OCI-LY7 (cell line): ENCODE results near the gene FAM131B. TPM values are rescaled to one million over a fixed set of nuclear protein-coding genes. Genes with fewer than 3 reads are reported as not detected.

Experiments
- BruUV-seq: library from RNA; stranded (reverse); fragments of 400-500 nt; replicated peaks from 2 replicates; lab custom pipeline; 2021; lab: Mats Ljungman, UMichigan
- CTCF ChIA-PET: fragments of 300-600 bp; sonication (Branson Sonifier 250); formaldehyde crosslinking; loops from one replicate; lab custom pipeline; 2022; ENCODE audit warnings: antibody characterized with exemption; ENCODE audit not compliant: unreplicated experiment; lab: Charles Lee
- POLR2A ChIA-PET: fragments of 300-600 bp; sonication (Branson Sonifier 250); formaldehyde crosslinking; loops from one replicate; lab custom pipeline; 2022; ENCODE audit warnings: antibody characterized with exemption; lab: Charles Lee
- DNase-seq: peaks from one replicate; pipeline ENCODE4 v3.0.0-alpha.2; 2015; ENCODE audit warnings: low spot score
- H2AFZ ChIP-seq: fragments of 200-600 bp; sonication (generic), shearing (Covaris generic); 2 replicates; pipeline ENCODE4 v1.6.1; 2014; ENCODE audit warnings: mild to moderate bottlenecking, antibody characterized with exemption, low read length, moderate library complexity
- H3K27ac ChIP-seq: fragments of 200-600 bp; sonication (generic); 2 replicates; pipeline ENCODE4 v1.5.1; 2014; ENCODE audit warnings: mixed run types, low read depth, mild to moderate bottlenecking, moderate library complexity, low read length, inconsistent platforms; ENCODE audit not compliant: poor library complexity, severe bottlenecking
- H3K36me3 ChIP-seq: fragments of 200-600 bp; sonication (generic); 2 replicates; pipeline ENCODE4 v1.6.1; 2014; ENCODE audit warnings: mild to moderate bottlenecking, antibody characterized with exemption, low read length, moderate library complexity, mixed read lengths; ENCODE audit not compliant: insufficient read depth
- H3K4me1 ChIP-seq: fragments of 200-600 bp; sonication (generic); 2 replicates; pipeline ENCODE4 v1.5.1; 2014; ENCODE audit warnings: mild to moderate bottlenecking, low read length; ENCODE audit not compliant: insufficient read depth, poor library complexity, severe bottlenecking
- H3K4me2 ChIP-seq: fragments of 200-600 bp; sonication (generic); 2 replicates; pipeline ENCODE4 v1.6.1; 2014; ENCODE audit warnings: mild to moderate bottlenecking, low read length
- H3K4me3 ChIP-seq: fragments of 200-600 bp; sonication (generic); 2 replicates; pipeline ENCODE4 v1.5.1; 2014; ENCODE audit warnings: mild to moderate bottlenecking, low read depth, low read length; ENCODE audit not compliant: poor library complexity, severe bottlenecking
- H3K79me2 ChIP-seq: fragments of 200-600 bp; sonication (generic); 2 replicates; pipeline ENCODE4 v1.6.1; 2016; ENCODE audit warnings: low read depth, mild to moderate bottlenecking, low read length, moderate library complexity, mixed read lengths; ENCODE audit not compliant: insufficient read depth
- H3K9me2 ChIP-seq: fragments of 200-600 bp; sonication (generic); 2 replicates; pipeline ENCODE4 v1.6.1; 2016; ENCODE audit warnings: mild to moderate bottlenecking, low read length, mixed read lengths; ENCODE audit not compliant: insufficient read depth
- H3K9me3 ChIP-seq: fragments of 200-600 bp; sonication (generic); 2 replicates; pipeline ENCODE4 v1.6.1; 2014; ENCODE audit warnings: mild to moderate bottlenecking, mixed run types, low read length, mixed read lengths
- H4K20me1 ChIP-seq: fragments of 200-600 bp; sonication (generic); 2 replicates; pipeline ENCODE4 v1.6.1; 2014; ENCODE audit warnings: mild to moderate bottlenecking, antibody characterized with exemption, low read length, moderate library complexity, mixed read lengths; ENCODE audit not compliant: insufficient read depth
- CTCF ChIP-seq: fragments of 200-600 bp; sonication (generic); conservative IDR thresholded peaks from 2 replicates; pipeline ENCODE4 v1.5.1; 2014; ENCODE audit warnings: mild to moderate bottlenecking, antibody characterized with exemption, low read length, moderate library complexity, mixed read lengths
- EZH2phosphoT487 ChIP-seq: fragments of 200-600 bp; sonication (generic); IDR thresholded peaks from 2 replicates; pipeline ENCODE4 v1.6.1; 2018; ENCODE audit warnings: low read depth, borderline replicate concordance, mild to moderate bottlenecking, mixed run types, antibody characterized with exemption, low read length, moderate library complexity, mixed read lengths
- intact Hi-C: fragments of 100-400 bp; cut with micrococcal nuclease; formaldehyde crosslinking; loops from one replicate; pipeline ENCODE4 v1.10.0; 2022; ENCODE audit not compliant: unreplicated experiment
- total RNA-seq, 2 experiments: library from RNA; depleted of rRNA in 1 of 2; stranded (reverse); fragments of >200 nt in 1 of 2; shearing (Covaris generic) in 1 of 2; gene quantifications; 2 replicates each; pipeline ENCODE4 v1.2.3, GENCODE V29; 2014 to 2022

Gene FAM131B
- total RNA-seq, 2 experiments from 2014 or later: not detected

DNA sequence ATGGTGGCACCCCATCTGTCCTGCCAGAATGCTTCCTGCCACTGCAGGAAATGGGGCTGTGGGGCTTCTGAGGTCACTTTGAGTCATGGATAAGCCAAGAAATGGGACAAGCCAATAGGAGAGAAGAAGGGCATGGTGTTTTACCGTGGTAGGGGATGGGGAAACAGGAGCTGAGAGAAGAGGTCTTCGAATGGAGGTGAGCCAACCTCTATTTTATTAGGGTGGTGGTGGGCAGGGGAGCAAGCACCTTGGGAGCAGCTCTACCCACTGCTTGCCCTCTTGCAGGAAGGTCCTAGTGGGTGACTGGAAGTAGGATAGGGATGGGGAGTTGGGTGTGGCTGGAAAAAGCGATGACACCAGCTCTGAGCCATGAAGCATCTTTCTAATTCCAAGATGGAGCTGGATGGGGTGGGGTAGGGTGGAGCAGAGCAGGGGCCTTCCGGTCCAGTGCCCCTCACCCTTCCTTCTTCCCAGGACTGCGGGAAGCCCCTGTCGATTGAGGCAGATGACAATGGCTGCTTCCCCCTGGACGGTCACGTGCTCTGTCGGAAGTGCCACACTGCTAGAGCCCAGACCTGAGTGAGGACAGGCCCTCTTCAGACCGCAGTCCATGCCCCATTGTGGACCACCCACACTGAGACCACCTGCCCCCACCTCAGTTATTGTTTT, 27.7 kb upstream of the FAM131B start:
- Histone ChIP-seq H3K27ac (no peak overlapping the region), H2AFZ (no peak overlapping the region), H3K4me3 (no peak overlapping the region), H3K9me3 (no peaks in the 10 kb centered on the region), H3K79me2 (no peaks in the 10 kb centered on the region), H3K36me3 (no peaks in the 10 kb centered on the region), H4K20me1 (no peaks in the 10 kb centered on the region), H3K4me2 (no peak overlapping the region), H3K9me2 (no peaks in the 10 kb centered on the region), H3K4me1 (no peaks in the 10 kb centered on the region)
- BruUV-seq: no TSS peak
- intact Hi-C loops: no loop called here
- DNase-seq: no peak
- ChIA-PET POLR2A (interaction anchor here (1.0 kb wide), 1 partner anchor 41 kb away, joined by 3 read pairs; no protein-coding TSS in a partner anchor), CTCF (no interaction called here)
- TF ChIP-seq CTCF (no peak), EZH2phosphoT487 (no peak)

- DNase-seq: no peak
- TF ChIP-seq CTCF (no peak), EZH2phosphoT487 (no peak)
- BruUV-seq: no TSS peak
- Histone ChIP-seq H3K36me3 (no peaks in the 10 kb centered on the region), H3K4me3 (no peak overlapping the region), H2AFZ (no peak overlapping the region), H3K9me2 (no peaks in the 10 kb centered on the region), H3K9me3 (no peaks in the 10 kb centered on the region), H3K4me2 (no peak overlapping the region), H3K27ac (no peak overlapping the region), H3K79me2 (no peaks in the 10 kb centered on the region), H4K20me1 (no peaks in the 10 kb centered on the region), H3K4me1 (no peaks in the 10 kb centered on the region)
- intact Hi-C loops: no loop called here
- ChIA-PET CTCF (no interaction called here), POLR2A (no interaction called here)
Measured at GRCh38 chr7:143389316-143390103, 27.0 kb upstream of the FAM131B start.
